Endodermal cell (in vitro differentiated cells): Measurements from ENCODE around the gene TAF11L5. TPM values are rescaled to one million over a fixed set of nuclear protein-coding genes. Genes with fewer than 3 reads are reported as not detected.
"Not testable (repeated sequence)": the region's sequence is repeated elsewhere in the genome, so short reads cannot be mapped to it uniquely, and the experiment has no call there.

Experiments used
- DNase-seq: peaks from one replicate; pipeline ENCODE4 v3.0.0-alpha.2; 2017
- H3K27ac ChIP-seq: 2 replicates; pipeline ENCODE4 v1.5.1; 2013; ENCODE audit warnings: mild to moderate bottlenecking, low read depth, low read length, moderate library complexity
- H3K27me3 ChIP-seq: 2 replicates; pipeline ENCODE4 v1.6.1; 2013; ENCODE audit warnings: mild to moderate bottlenecking, low read length, moderate library complexity; ENCODE audit not compliant: insufficient read depth, control insufficient read depth, poor library complexity, severe bottlenecking
- H3K36me3 ChIP-seq: 2 replicates; pipeline ENCODE4 v1.7.0; 2013; ENCODE audit warnings: mild to moderate bottlenecking, low read length, moderate library complexity; ENCODE audit not compliant: control insufficient read depth, insufficient read depth
- H3K4me1 ChIP-seq: one replicate; pipeline ENCODE4 v1.7.0; 2013; ENCODE audit warnings: low read length; ENCODE audit not compliant: control insufficient read depth, insufficient read depth
- H3K4me3 ChIP-seq: 2 replicates; pipeline ENCODE4 v1.5.1; 2013; ENCODE audit warnings: mild to moderate bottlenecking, low read length, moderate library complexity
- H3K9ac ChIP-seq: 2 replicates; pipeline ENCODE4 v1.6.1; 2013; ENCODE audit warnings: mild to moderate bottlenecking, low read length, moderate library complexity; ENCODE audit not compliant: poor library complexity, severe bottlenecking; ENCODE audit errors: extremely low read depth
- H3K9me3 ChIP-seq: 2 replicates; pipeline ENCODE4 v1.6.1; 2013; ENCODE audit warnings: mild to moderate bottlenecking, low read length, moderate library complexity; ENCODE audit not compliant: control insufficient read depth
- H3K27ac Mint-ChIP-seq: 2 replicates; pipeline ENCODE4 v1.8.0; 2020; ENCODE audit warnings: mixed read lengths
- H3K27me3 Mint-ChIP-seq: 2 replicates; pipeline ENCODE4 v1.8.0; 2021; ENCODE audit warnings: mild to moderate bottlenecking, mixed read lengths; ENCODE audit not compliant: insufficient read depth
- H3K36me3 Mint-ChIP-seq: 2 replicates; pipeline ENCODE4 v1.8.0; 2020; ENCODE audit warnings: low read depth, mixed read lengths
- H3K4me1 Mint-ChIP-seq: 2 replicates; pipeline ENCODE4 v1.8.0; 2020; ENCODE audit warnings: mixed read lengths
- H3K4me3 Mint-ChIP-seq: 2 replicates; pipeline ENCODE4 v1.8.0; 2020; ENCODE audit warnings: mild to moderate bottlenecking, moderate library complexity, mixed read lengths
- H3K9me3 Mint-ChIP-seq: 2 replicates; pipeline ENCODE4 v1.8.0; 2020; ENCODE audit warnings: mild to moderate bottlenecking, mixed read lengths
- CTCF ChIP-seq: fragments of 200-600 bp; sonication (generic); conservative IDR thresholded peaks from 2 replicates; pipeline ENCODE4 v1.5.0; 2021; ENCODE audit warnings: antibody characterized with exemption, mild to moderate bottlenecking
- WGBS, 2 experiments: methylation state at CpG; one replicate each; pipeline versions ENCODE4 v1.1.5 to v1.1.7; 2013; ENCODE audit warnings: missing lambda C conversion rate in 2 of 2, mixed read lengths in 1 of 2; ENCODE audit not compliant: insufficient coverage in 1 of 2, insufficient read length in 1 of 2; 5-methylcytosine and 5-hydroxymethylcytosine counted together
- total RNA-seq, 2 donors: library from RNA; stranded (reverse); fragmentation: NEBNext Ultra II Directional in 1 of 2; extraction: Animal tissue kit (Norgen Biotek cat#: 25700) in 1 of 2; gene quantifications; 2 replicates in 1 of 2; 3 replicates in 1 of 2; pipeline ENCODE4 v1.2.1, GENCODE V29; 2021

The TAF11L5 gene
- total RNA-seq, 2 donors from 2014 or later, result not detected

DNA sequence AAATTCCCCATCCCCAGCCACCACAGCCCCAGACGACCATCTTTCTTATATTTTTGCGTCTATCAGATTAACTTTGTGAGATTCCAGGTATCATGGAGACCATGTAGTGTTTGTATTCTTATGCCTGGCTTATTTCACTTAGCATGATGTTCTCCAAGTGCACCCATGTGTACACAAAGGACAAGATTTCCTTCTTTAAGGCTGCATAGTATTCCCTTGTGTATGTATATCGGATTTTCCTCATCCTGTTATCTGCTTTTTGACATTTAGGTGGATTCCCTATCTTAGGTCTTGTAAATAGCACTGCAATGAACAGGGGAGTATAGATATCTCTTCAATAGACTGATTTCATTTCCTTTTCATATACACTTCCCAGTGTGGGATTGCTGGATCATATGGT, 32.3 kb upstream of the TAF11L5 start:
- no peak for DNase-seq
- 97 to 100% methylated on average over 1 to 3 of the region's 3 CpGs for WGBS, 2 experiments
- Mint-ChIP-seq H3K27ac (no peak overlapping the region), H3K27me3 (peaks cover 6% of the 10 kb centered on the region), H3K9me3 (no peaks in the 10 kb centered on the region), H3K36me3 (no peaks in the 10 kb centered on the region), H3K4me3 (no peak overlapping the region), H3K4me1 (no peaks in the 10 kb centered on the region)
- no peak for TF ChIP-seq CTCF
- Histone ChIP-seq H3K9ac (no peak overlapping the region), H3K4me3 (no peak overlapping the region), H3K27me3 (no peaks in the 10 kb centered on the region), H3K36me3 (no peaks in the 10 kb centered on the region), H3K9me3 (no peaks in the 10 kb centered on the region), H3K4me1 (no peaks in the 10 kb centered on the region), H3K27ac (no peak overlapping the region)

- Histone ChIP-seq H3K36me3 (no peaks in the 10 kb centered on the region), H3K27ac (no peak overlapping the region), H3K4me1 (no peaks in the 10 kb centered on the region), H3K9me3 (no peaks in the 10 kb centered on the region), H3K4me3 (no peak overlapping the region), H3K27me3 (peaks cover 5% of the 10 kb centered on the region), H3K9ac (no peak overlapping the region)
- 84 to 100% methylated on average over 1 to 4 of the region's 4 CpGs for WGBS, 2 experiments
- Mint-ChIP-seq H3K27me3 (peaks cover 16% of the 10 kb centered on the region), H3K27ac (no peak overlapping the region), H3K4me1 (no peaks in the 10 kb centered on the region), H3K4me3 (no peak overlapping the region), H3K9me3 (no peaks in the 10 kb centered on the region), H3K36me3 (no peaks in the 10 kb centered on the region)
- no peak for DNase-seq
- no peak for TF ChIP-seq CTCF
Measured at GRCh38 chr5:17497446-17497845, 27.6 kb upstream of the TAF11L5 start.

DNA sequence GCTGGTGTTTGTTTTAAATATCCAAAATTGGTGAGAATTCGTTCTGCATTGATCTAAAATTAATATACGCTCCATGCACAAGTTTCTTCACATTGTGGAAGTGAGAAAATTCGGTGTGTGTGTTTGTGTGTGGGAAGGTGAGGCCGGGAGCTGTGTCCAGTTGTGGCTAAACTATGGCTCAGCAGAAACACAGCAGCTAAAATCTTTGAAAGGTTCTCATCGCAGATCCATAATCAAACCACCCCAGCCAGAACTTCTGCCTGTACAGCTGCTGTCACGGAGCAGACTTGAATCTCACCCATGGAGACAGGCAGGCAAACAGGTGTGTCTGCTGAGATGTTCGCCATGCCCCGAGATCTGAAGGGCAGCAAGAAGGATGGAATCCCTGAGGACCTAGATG, 27.1 kb upstream of the TAF11L5 start, which contains the start of gene TAF11L2:
Gene TAF11L2, plus strand, starts transcription at position 301 of the 400 bp plus-strand sequence.
- not testable (repeated sequence) for H3K4me3 Mint-ChIP-seq, H3K4me1 Mint-ChIP-seq, H3K27ac ChIP-seq, H3K9me3 ChIP-seq, H3K4me1 ChIP-seq, H3K27ac Mint-ChIP-seq, DNase-seq, H3K9ac ChIP-seq, H3K4me3 ChIP-seq, H3K9me3 Mint-ChIP-seq, H3K36me3 Mint-ChIP-seq, H3K27me3 ChIP-seq, H3K36me3 ChIP-seq
- WGBS, 2 experiments, result 89 to 100% methylated on average over 3 to 8 of the region's 8 CpGs
- peaks cover 16% of the 10 kb centered on the region for H3K27me3 Mint-ChIP-seq

- H3K27ac ChIP-seq, result no peak overlapping the region
- WGBS, 2 experiments, result 93 to 94% methylated on average over 15 to 17 of the region's 17 CpGs
- no peaks in the 10 kb centered on the region for H3K36me3 ChIP-seq
- no peaks in the 10 kb centered on the region for H3K4me1 ChIP-seq
- Mint-ChIP-seq H3K4me3 (no peak overlapping the region), H3K27me3 (no peaks in the 10 kb centered on the region), H3K4me1 (no peaks in the 10 kb centered on the region), H3K36me3 (no peaks in the 10 kb centered on the region), H3K9me3 (no peaks in the 10 kb centered on the region), H3K27ac (no peak overlapping the region)
- TF ChIP-seq CTCF, result no peak
- no peak overlapping the region for H3K4me3 ChIP-seq
- no peak for DNase-seq
- H3K9me3 ChIP-seq, result no peaks in the 10 kb centered on the region
- H3K9ac ChIP-seq, result no peak overlapping the region
- no peaks in the 10 kb centered on the region for H3K27me3 ChIP-seq
Measured at GRCh38 chr5:17511775-17512325, 13.2 kb upstream of the TAF11L5 start.

- 82 to 100% methylated on average over 3 to 5 of the region's 12 CpGs for WGBS, 2 experiments
- H3K4me3 Mint-ChIP-seq, H3K36me3 Mint-ChIP-seq, H3K27ac ChIP-seq, H3K9me3 Mint-ChIP-seq, H3K36me3 ChIP-seq, H3K27me3 ChIP-seq, H3K4me1 ChIP-seq, H3K27ac Mint-ChIP-seq, H3K27me3 Mint-ChIP-seq, H3K9me3 ChIP-seq, H3K4me3 ChIP-seq, H3K9ac ChIP-seq, H3K4me1 Mint-ChIP-seq, DNase-seq: not testable (repeated sequence)
Measured at GRCh38 chr5:17517526-17517925, 7.5 kb upstream of the TAF11L5 start.
